ENCODE measurements around the gene PADI2. TPM values are rescaled to one million over a fixed set of nuclear protein-coding genes. Genes with fewer than 3 reads are reported as not detected.

Gene PADI2
- total and polyA plus RNA-seq, 2 of the 8 experiments (the other 6 are each of a cell fraction or from before 2014, with no cell fraction given) = 1.6 to 7.5 TPM

DNA sequence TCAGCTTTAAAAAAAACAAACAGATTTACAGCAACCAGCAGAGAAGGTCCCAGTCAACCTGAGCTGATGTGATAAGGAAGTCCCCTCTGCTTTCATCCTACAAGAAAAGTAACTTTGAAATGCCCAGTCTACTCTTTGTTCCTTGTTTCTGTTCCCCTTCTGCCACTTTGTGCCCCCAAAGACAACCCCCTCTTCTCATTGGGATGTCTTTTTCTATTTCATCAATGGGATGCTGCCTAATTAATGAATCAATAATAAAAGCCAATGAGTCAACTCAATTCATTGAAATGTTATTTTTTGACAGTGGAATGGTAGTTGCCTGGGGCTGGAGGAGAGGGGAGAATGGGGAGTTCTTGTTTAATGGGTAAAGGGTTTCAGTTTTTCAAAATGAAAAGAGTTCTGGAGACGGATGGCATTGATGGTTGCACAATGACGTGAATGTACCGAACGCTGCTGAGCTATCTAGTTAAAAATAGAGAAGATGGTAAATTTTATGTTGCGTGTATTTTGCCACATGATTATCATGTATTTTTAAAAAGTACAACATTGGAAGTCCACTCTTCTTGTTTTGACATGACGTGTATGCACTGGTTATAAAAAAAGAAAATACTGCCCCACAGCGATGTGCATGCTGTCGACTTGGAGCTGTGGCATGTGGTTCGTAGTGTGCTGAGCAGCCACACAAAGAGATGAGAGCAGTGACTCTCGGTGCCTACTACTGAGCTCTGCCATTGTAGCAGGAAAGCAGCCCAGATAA is 22.4 kb upstream of the PADI2 start (continued):
- no peak for TF ChIP-seq EGR1 (IDR thresholded peaks at IDR 0.05; ENCODE audit: borderline replicate concordance, low read depth, low read length)
- TF ChIP-seq GABPA (IDR thresholded peaks at IDR 0.05; ENCODE audit: borderline replicate concordance, insufficient read depth, low read length) = no peak
- no peak for TF ChIP-seq TAF1 (IDR thresholded peaks at IDR 0.05; ENCODE audit: low read depth, low read length)
- TF ChIP-seq HDAC6 (IDR thresholded peaks at IDR 0.05; ENCODE audit: low read depth, low read length) = no peak
- no peak for TF ChIP-seq NANOG (IDR thresholded peaks at IDR 0.05; ENCODE audit: insufficient read depth, low read depth, low read length, poor library complexity, severe bottlenecking)
- TF ChIP-seq JUND (IDR thresholded peaks at IDR 0.05; ENCODE audit: low read length) = no peak
- no peak for TF ChIP-seq EZH2 (IDR thresholded peaks at IDR 0.05; ENCODE audit: low read depth, low read length, severe bottlenecking)
- no peak for TF ChIP-seq POLR2A (IDR thresholded peaks at IDR 0.05; ENCODE audit: control extremely low read depth in 1 of 2, low read depth in 2 of 2, low read length in 2 of 2)
